HK-2 (cell line): ENCODE data around the gene CNST.
A peak's percentile ranks its signal among the peaks of the same experiment; 100 is the strongest.

Experiments used
- DNase-seq: peaks from one replicate; pipeline ENCODE4 v3.0.0-alpha.2; 2018; ENCODE audit not compliant: unreplicated experiment

The CNST gene, protein sequence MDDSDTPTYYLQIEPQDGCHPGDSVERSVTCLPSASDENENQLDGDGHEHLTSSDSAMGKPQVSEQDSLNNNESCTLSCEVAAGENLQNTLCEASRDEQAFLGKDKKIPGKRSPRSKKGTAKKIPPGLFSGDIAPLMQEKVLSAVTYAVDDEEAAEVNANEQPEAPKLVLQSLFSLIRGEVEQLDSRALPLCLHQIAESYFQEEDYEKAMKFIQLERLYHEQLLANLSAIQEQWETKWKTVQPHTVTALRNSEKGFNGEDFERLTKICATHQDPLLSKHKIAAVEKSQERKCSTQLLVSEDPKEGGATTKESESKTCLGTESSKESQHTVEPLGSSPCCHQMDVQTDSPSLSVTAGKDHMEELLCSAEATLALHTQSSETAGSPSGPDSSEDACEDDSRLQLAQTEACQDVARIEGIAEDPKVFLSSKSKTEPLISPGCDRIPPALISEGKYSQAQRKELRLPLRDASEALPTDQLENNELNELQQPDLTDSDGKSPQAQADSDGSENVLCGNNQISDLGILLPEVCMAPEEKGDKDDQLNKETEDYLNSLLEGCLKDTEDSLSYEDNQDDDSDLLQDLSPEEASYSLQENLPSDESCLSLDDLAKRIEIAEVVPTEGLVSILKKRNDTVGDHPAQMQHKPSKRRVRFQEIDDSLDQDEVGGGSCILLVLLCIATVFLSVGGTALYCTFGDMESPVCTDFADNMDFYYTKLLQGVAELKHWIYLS

GRCh38 chr1:246566128-246566812 lies at the start of gene CNST, which contains the start of gene TFB2M:
CNST (plus strand) TSS chr1:246566456; CDS start chr1:246591563, 25,107 bp downstream.
TFB2M (minus strand) TSS chr1:246566261; CDS start chr1:246566138, 123 bp downstream.
- DNase-seq, result peak; percentile 100

- no peak for DNase-seq
Measured at GRCh38 chr1:246517391-246517790, 48.9 kb upstream of the CNST start.

DNA sequence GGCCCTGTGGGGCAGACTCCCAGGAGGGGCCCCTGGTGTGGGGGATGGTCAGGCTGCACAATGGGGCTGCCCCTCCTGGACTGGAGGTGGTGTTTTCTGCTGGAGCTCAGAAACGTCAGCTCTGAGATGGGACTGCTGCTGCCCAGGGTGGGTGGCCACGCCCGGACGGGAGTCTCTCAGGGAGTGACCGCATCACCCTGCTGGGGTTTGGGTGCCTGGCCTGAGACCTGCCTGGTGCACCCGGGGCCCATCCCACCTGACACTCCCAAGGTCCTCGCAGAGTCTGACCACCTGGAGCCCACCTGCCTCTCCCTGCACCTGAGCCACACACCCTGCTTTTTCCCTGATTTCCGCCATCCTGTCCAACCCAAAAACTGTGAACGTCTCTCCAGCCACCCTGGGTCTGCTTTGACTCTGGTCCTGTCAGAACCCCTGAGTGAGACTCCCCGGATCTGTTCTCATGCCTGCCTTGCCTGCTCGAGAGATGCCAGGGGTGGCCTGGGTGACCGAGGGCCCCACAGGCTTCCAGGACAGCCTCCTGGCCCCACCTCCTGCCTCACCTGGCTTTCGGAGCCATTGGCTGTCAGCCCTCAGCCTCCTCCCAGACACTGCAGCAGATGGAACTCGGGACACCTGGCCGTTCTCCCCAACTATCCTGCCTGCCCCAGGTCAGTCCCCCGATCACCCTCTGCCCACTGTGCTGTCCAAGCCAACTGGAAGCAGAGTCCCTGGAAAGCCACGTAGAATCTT lies 47.6 kb upstream of the CNST start:
- DNase-seq, result no peak

DNA sequence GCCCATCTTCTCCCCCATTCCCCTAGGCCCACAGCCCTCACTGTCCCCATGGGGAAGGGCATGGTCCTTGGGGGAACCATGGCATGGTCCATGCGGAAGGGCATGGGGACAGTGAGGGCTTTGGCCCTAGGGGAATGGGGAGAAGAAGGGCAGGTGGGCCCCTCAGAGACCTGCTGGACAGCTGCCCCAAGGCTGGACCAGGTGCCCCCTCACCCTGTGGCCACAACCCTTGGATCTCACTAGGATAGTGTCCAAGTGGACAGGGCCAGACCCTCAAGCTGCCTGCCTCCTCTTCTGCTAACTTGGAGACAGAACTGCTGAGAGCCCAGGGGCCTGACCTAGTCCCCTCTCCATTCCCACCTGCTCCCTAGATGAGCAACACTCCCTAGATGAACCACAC lies 46.7 kb upstream of the CNST start:
- no peak for DNase-seq

- no peak for DNase-seq
Measured at GRCh38 chr1:246526380-246526779, 39.9 kb upstream of the CNST start.

GRCh38 chr1:246526915-246527314 lies 39.3 kb upstream of the CNST start:
- DNase-seq, result no peak

GRCh38 chr1:246527402-246528088 lies 38.7 kb upstream of the CNST start:
- DNase-seq, result peak; percentile 21

GRCh38 chr1:246528933-246529731 lies 37.1 kb upstream of the CNST start:
- no peak for DNase-seq

DNA sequence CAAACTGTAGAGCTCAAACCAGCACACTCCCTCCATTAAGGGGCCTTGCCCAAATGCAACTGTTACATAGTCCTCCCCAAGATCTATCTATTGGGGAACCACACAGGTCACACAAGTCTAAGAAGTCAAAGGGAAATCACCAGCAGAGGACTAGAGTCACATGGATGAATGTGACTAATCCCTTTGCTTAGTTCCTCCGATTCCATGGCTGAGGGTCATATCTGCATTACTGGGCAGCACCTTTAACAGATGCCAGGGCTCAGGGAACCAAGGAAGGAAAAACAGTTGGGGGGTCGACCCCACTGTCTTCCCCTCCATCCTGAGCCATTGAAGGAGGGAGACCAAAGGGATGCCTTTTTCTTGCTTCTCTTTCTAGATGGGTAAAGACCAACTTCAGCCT lies 35.8 kb upstream of the CNST start:
- no peak for DNase-seq

- no peak for DNase-seq
Measured at GRCh38 chr1:246532519-246532918, 33.7 kb upstream of the CNST start.

- DNase-seq, result no peak
Measured at GRCh38 chr1:246533371-246533905, 32.8 kb upstream of the CNST start.

- DNase-seq, result no peak
Measured at GRCh38 chr1:246534114-246534513, 32.1 kb upstream of the CNST start.

DNA sequence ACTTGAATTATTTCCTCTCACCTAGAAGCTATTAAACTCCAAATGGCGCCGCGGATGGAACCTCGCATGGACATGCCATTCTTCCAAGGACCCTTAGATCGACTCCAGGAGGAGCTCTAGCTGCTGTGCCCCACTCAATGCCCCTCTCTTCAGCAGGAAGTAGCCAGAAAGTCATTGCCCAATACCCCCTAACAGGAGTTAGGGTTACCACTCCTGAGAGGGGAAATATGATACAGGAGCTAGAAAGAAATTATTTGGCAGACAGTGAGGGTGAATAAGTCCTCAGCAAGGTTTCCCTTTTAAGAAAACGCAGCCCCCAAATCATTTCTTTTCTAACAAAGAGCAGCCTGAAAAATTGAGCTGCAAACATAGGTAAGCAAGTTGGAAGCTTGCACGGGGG lies 28.8 kb upstream of the CNST start:
- DNase-seq, result no peak

DNA sequence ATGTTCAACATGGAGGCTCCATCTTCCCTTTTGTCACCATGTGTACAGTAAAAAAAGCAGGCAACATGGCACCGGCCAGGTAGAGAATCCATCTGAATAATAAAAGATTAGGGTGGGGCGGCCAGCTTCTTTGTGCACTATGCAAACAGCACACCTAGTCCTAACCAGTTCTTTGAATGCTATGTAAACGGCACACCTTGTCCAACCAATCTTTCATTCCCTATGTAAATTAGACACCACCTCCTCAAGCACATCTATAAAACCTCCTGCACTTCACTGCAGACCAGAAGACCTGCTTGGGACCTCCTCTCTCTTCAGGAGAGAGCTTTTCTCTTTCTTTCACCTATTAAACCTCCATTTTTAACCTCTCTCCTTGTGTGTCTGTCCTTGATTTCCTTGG lies 28.4 kb upstream of the CNST start:
- DNase-seq, result no peak

DNA sequence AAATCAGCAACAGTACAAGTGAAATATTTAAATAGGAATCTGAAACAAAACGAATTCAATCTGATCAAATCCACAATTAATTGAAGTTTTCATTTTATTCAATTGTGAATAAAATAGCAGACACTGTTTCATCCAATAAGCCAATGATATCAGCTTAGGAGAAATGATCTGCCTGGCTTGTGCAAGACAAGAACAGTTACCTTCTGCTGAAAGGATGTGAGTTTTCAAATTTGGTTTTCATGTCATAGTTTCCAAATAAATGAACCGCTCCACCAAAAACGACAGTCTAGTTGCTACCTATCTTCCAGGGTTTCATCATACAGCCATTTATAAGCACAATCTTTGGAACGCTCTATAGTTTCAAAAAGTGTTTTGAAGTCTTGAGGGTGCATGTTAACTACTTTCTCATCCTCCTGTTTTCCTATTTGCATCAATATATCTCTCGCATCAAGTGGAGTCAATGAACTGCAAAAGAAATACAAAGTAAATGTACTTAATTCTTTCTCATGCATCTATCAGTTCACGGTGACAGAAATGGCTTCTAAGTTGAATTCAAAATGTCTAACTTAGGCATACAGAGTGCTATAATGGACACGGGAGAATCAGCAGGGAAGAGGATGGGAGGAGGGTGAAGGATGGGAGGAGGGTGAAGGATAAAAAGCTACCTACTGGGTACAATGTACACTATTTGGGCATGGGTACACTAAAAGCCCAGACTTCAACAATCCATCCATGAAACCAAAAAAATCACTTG lies 25.3 kb upstream of the CNST start:
- no peak for DNase-seq

DNA sequence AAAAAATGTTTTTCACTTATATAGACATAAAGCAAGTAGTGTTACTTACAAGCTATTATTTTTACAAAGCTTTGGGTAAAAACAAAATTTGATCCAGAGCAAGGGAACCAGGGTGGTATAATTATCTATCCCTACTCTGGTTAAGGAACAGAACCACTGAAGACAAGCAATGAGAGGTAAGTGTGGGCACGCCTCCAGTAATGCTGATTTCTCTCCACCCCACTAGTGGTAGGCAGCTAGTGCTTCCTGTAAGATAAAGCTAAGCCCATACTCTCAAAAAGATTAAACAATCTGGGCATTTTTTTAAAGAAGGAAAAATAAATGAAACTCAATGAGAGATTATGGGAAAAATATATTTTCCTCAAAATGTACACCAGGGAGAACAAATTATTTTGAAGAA lies 22.3 kb upstream of the CNST start:
- DNase-seq, result no peak

DNA sequence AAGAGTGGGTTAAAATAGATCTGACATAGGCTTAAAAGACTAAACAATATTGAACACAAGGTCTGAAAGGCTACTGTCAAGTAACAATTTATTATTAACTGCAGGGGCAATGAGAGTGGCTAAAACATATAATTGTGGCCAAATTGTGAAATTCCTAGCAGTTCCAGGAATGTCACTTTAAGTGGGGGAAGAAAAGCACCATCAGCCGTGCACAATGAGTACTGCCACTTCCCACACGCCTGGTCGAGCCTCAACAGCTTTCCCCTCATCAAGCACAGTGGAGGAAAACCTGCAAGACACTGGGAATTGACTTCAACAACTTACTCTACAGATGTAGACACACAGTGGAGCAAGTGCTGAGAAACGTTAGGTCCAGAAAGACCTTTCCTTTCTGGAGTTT lies 16.6 kb upstream of the CNST start:
- no peak for DNase-seq

DNA sequence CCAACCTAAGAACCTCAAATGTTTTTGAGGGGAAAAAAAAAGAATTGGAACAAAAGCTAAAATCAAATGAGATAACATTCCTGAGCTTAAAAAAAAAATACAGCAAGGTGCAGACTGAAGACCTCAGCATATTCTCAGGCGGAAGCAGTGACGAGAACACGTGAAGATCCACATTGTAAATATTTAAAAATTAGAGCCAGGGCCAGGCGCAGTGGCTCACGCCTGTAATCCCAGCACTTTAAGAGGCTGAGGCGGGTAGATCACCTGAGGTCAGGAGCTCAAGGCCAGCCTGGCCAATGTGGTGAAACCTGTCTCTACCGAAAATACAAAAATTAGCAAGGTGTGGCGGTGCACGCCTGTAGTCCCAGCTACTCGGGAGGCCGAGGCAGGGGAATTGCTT lies 15.9 kb upstream of the CNST start:
- DNase-seq, result no peak

DNA sequence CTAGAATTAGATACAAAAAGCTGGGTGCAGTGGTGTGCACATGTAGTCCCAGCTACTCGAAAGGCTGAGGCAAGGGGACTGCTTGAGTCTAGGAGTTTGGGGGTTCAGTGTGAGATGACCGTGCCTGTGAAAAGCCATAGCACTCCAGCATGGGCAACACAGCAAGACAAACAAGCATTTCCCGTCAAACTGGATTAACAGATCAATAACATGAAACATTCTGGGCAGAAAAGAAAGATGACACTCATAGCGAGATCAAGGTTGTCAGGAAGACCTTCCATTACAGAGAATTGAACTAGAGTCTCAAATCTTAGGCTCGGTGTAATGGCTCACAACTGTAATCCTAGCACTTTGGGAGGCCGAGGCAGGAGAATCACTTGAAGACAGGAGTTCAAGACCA lies 14.1 kb upstream of the CNST start:
- no peak for DNase-seq
